GM19324 (cell line): Measurements from ENCODE around the gene GPR162.

Source experiments
- ATAC-seq: cut with Tn5 transposase; IDR thresholded peaks from one replicate; pipeline ENCODE4 v1.9.1; 2021; ENCODE audit warnings: mild to moderate bottlenecking, moderate library complexity; ENCODE audit not compliant: unreplicated experiment, low FRiP score

The GPR162 gene

GRCh38 chr12:6833189-6833890, 11.7 kb downstream of the GPR162 start:
- no peak for ATAC-seq

DNA sequence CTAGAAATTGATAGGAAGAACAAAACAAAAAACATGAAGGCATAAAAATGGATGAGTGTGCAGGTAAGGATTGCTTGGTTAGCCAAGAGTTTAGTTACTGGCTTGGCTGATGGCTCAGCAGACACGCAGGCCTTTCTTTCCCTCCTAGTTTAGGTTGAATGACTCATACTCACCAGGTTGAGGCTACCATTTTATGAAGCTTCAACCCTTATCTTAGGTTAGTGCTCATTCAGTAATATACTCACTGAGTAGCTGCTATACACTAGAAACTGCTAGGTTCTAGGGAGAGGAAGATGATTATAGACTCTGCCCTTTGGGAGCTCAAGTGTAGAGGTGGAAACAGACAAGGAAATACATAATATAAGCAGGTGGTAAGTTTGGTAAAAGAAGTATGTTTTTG, 12.6 kb downstream of the GPR162 start:
- no peak for ATAC-seq

GRCh38 chr12:6834873-6835272, 13.3 kb downstream of the GPR162 start:
- no peak for ATAC-seq

DNA sequence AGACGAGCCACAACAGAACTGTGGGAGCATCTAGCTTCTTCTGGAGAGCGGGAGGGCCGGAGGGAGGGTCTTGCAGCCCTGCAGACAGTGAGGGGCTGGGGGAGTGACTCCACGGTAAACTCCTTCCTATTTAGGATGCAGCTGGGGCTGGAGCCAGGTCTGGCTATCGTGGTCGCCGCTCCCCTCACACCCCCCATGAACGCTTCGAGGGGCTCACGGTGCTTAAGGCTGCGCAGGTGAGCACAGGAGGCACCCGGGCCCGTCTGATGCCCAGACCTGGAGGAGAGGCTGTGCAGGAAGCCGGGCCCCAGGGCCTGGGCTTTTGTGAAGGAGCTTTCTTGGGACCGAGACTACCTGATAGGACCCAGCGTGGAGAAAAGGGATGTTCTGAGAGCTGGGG, 15.2 kb downstream of the GPR162 start:
- no peak for ATAC-seq

DNA sequence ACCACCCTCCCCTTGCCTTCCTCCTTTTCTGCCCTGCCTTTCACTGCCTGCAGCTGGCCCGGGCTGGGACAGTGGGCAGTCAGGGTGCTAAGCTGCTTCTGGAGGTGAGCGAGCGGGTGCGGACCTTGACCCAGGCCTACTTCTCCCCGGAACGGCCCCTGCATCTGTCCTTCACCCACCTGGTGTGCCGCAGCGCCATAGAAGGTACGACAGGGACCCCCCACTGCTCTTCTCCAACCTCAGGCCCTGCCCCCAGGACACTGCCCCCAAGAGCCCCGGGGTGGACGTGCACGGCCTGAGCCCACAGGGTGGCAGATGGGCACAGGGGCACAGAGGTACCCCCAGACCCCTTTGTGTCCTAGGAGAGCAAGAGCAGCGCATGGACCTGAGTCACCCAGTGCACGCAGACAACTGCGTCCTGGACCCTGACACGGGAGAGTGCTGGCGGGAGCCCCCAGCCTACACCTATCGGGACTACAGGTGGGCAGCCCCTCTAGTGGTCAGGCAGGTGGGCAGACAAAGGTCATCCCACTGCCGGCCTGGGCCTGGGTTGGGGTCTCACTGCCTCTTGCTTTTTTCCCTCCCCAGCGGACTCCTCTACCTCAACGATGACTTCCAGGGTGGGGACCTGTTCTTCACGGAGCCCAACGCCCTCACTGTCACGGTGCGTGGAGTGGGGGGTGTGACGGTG, 15.9 kb downstream of the GPR162 start:
- ATAC-seq = no peak

- ATAC-seq = no peak
These were observed 17.2 kb downstream of the GPR162 start for GRCh38 chr12:6838854-6839253.

DNA sequence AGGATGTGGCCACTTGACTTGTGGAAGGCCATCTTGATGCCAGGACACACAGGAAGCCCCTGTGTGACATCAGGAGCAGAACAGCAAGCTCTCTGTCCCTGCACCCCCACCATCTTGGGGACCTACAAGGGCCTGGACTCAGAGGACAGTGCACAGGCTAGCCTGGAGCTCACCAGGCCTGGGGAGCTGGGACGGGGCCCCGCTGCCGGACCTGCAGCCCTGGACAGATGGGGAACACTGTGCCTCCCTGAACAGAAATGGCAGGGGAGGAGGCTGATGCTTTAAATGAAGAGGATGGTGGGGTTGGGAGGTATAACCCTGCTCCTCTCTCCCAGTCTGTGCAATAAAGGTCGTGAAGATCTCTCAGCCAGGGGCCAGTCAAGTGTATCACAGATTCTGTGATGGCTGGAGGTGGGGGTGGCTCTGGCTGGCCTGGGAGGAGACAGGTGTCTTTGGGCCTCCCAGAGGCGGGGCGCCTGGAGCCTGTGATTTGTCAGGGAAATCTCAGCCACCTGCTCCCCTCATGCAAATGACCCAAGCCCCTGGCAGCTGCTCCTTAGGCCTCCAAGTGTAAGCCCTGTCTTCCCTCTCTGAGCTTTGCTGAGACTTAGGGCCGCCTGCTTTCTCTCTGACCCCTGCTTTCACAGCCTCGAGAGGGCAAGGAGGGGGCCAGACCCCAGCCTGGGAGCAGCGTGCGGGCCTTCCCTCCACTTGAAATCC, 18.0 kb downstream of the GPR162 start:
- ATAC-seq = peak; percentile 82

DNA sequence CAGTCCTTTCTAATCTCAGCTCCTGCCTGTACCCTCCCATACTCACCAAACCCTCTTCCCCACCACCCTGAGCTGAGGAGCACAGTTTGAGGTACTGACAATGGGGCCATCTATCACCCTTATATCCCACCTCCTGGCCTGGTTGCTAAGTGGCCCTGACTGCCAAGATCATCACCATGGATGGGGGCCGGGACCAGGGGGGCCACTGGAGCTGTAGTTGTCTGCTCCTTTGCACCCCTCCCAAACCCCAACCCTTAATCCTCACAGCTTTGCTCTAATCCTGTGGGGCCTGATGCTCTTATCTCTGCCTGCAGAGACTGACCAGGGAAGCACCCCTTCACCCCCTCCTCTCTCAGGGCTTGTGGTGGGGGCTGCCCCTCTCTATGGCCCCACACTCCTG, 18.7 kb downstream of the GPR162 start:
- ATAC-seq = no peak

DNA sequence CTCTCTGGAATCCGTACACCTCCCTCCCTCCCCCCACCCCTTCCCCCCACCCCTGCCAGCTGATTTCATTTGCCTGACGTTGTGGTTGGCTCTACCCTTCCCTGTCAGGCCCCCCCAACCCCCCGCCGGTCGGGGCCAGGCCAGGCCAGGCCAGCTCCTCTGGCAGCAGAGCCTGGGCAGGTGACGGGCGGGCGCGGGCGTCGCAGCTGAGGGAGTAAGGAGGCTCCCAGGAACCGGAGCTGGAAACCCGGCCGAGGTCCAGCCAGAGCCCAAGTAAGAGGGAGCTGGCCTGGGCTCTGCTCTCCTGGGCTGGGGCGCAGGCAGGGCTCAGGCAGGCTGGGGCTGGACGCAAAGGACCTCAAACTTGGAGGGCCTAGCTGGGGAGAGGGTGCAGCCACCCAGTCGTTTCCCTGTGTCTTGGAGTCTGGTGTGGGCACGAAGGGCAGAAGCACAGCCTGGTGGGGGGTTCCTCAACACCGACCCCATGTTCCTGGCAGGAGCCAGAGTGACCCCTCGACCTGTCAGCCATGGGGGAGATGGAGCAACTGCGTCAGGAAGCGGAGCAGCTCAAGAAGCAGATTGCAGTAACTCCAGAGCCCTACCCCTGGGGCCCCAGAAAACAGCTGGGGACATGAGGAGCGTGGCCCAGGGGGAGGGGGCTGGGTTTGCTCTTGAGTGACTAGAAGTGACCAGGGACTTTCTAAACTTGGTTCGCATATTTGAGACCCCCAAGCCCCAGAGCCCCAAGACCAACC, 19.3 kb downstream of the GPR162 start, which contains the start of gene GNB3:
Gene GNB3, plus strand, starts transcription at position 165 of the 755 bp plus-strand sequence. Its CDS starts 363 bp downstream, at position 528.
- no peak for ATAC-seq

DNA sequence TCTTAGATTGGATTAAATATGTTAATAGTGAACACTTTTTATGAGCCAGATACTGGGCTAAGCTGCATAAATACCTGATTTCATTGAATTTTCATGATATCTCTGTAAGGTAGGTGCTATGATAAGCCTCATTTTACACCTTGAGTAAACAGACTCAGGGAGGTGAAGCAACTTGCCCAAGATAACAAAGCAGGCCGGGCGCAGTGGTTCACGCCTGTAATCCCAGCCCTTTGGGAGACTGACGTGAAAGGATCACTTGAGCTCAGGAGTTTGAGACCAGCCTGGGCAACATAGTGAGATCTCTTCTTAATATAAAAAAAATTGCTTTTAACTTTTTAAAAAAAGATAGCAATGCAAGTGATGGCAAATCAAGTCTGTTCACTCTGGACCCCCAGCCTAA, 20.5 kb downstream of the GPR162 start:
- ATAC-seq = no peak

GRCh38 chr12:6843118-6843902, 21.7 kb downstream of the GPR162 start:
- ATAC-seq = no peak

DNA sequence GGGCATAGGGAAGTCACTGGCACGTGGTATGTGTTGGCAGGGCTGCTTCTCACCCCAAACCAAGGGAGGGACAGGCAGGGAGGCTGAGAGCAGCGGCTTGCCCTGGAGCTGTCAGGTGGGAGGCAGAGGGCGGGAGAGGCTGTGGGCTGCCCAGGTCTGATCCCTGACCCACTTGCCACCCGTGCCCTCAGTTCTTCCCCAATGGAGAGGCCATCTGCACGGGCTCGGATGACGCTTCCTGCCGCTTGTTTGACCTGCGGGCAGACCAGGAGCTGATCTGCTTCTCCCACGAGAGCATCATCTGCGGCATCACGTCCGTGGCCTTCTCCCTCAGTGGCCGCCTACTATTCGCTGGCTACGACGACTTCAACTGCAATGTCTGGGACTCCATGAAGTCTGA, 23.8 kb downstream of the GPR162 start:
- no peak for ATAC-seq

- ATAC-seq = no peak
These were observed 24.8 kb downstream of the GPR162 start for GRCh38 chr12:6846316-6846869.

DNA sequence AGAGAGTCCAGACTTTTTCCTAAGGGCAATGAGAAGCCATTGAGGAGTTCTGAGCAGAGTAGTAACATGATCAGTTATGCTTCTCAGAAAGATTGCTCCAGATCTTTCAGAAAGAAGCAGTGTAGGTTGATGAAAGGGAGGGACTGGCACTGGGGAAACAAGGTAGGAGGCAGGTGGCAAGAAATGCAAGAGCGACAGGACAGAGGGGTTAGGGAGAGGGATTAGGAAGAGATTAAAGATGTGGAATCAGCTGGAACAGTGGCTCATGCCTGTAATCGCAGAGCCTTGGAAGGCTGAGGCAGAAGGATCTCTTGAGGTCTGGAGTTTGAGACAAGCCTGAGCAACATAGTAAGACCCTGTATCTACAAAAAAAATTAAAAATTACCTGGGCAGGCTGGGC, 26.1 kb downstream of the GPR162 start:
- ATAC-seq = no peak

DNA sequence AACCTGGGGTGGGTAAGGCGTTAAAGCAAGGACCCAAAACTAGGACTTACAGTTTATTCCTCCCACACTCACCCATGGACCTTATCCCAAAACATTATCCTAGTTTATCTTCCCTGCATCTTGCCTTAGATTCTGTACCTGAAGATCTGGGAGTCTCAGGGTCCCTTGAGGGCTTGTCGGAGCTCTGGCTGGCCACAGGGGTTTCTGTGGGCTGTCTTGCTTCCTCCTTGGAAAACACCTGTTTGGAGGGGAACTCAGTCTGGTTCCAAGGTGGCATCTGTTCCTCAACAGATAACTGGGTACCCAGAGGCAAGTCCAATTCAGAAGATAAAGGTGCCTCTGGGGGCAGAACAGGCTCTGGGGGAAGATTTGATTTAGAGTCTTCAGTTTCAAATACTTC, 27.8 kb downstream of the GPR162 start:
- no peak for ATAC-seq

DNA sequence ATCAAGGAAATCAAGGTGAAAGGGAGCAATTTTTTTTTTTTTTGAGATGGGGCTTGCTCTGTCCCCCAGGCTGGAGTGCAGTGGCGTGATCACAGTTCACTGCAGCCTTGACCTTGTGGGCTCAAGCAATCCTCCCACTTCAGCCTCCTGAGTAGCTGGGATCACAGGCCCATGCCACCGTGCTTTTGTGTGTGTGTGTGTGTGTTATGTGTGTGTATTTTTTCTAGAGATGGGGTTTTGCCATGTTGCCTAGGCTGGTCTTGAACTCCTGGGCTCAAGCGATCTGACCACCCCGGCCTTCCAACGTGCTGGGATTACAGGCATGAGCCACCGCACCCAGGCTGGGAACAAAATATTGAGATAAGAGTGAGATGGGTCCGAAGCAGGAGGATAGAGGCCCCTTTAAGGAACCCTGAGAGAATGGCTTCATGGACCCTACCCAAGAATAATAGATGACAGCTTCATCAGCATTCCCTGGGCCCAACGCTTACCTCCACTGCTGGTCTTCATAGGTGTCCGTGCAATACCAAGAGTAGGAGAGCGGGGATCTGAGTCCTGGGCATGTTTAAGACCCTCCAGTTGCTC, 28.4 kb downstream of the GPR162 start:
- ATAC-seq = no peak

DNA sequence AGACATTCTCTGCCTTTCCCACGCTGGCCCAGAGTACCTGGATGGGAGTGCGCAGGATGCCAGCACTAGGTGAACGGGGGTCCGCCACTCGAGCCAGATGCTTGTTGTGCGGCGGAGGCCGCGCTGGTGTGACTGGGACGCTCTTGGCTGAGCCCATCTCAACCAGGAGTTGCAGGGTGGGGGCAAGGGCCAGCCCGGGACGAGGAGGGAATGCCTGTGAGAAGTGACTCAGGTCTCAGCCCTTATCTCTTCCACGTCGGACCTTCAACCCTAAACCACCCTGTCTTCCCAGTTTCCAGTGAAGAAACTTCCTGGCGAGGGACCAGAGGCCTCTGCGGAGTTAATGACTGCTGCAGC, 29.2 kb downstream of the GPR162 start:
- ATAC-seq = no peak

- ATAC-seq = peak; percentile 48
These were observed 29.7 kb downstream of the GPR162 start, which contains the start of gene CDCA3 for GRCh38 chr12:6851153-6851920. Gene CDCA3 (minus strand): TSS chr12:6851286. CDS start chr12:6850952, 334 bp downstream.
